ENCODE data around the gene ADCY5.

DNA sequence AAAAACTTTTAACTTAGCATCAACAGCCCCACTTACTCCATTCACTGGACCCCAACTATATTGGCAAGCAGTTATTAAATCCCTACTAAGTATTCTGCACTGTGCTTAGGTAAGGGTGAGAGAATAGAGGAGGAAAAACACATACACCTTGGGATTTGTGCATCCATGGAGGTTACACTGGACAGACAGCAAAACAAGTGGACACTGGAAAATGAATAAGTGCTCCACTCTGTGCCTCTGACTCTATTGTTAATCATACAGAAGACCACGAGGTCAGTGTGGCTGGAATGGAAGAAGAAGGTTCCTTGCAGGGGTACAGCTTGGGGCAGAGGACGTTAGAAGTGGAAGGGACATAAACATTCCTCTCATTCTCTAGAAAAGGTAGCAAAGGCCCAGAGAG, 3.2 kb downstream of the ADCY5 start:
- TF ChIP-seq POLR2A (IDR thresholded peaks at IDR 0.05): no peak
- TF ChIP-seq, protein P1, sequence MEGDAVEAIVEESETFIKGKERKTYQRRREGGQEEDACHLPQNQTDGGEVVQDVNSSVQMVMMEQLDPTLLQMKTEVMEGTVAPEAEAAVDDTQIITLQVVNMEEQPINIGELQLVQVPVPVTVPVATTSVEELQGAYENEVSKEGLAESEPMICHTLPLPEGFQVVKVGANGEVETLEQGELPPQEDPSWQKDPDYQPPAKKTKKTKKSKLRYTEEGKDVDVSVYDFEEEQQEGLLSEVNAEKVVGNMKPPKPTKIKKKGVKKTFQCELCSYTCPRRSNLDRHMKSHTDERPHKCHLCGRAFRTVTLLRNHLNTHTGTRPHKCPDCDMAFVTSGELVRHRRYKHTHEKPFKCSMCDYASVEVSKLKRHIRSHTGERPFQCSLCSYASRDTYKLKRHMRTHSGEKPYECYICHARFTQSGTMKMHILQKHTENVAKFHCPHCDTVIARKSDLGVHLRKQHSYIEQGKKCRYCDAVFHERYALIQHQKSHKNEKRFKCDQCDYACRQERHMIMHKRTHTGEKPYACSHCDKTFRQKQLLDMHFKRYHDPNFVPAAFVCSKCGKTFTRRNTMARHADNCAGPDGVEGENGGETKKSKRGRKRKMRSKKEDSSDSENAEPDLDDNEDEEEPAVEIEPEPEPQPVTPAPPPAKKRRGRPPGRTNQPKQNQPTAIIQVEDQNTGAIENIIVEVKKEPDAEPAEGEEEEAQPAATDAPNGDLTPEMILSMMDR (IDR thresholded peaks at IDR 0.05 in 8 of 11, conservative IDR thresholded peaks at IDR 0.05 in 3 of 11): no peak
- no peak for TF ChIP-seq POLR2AphosphoS5 (IDR thresholded peaks at IDR 0.05)

Data from spleen (tissue), 7 donors.